ENCODE measurements around the gene ACSL1. TPM values are rescaled to one million over a fixed set of nuclear protein-coding genes. Genes with fewer than 3 reads are reported as not detected.

ACSL1 gene
- total and polyA plus RNA-seq, 9 of the 15 experiments (the other 6 are each of a cell fraction or from before 2014, with no cell fraction given), result 6.7 to 24.1 (median 15.0) TPM

GRCh38 chr4:184843984-184844554 lies 18.3 kb upstream of the ACSL1 start (continued):
- TF ChIP-seq ILK (tag; IDR thresholded peaks at IDR 0.05; ENCODE audit: borderline replicate concordance, low read depth) (no peak), ZNF274 (IDR thresholded peaks at IDR 0.05; ENCODE audit: borderline replicate concordance, low read depth, low read length) (no peak), NCOA6 (IDR thresholded peaks at IDR 0.05) (no peak), HNRNPL (IDR thresholded peaks at IDR 0.05; ENCODE audit: low read depth, low read length) (no peak), ATF1 (CRISPR knock-in tag; IDR thresholded peaks at IDR 0.05) (no peak), ATF1 (tag; IDR thresholded peaks at IDR 0.05) (peak; percentile 89), GTF2E2 (tag; IDR thresholded peaks at IDR 0.05) (0 out of 2 replicates have a peak, but pooled peaks have one; percentile 27), ZFX (CRISPR knock-in tag; IDR thresholded peaks at IDR 0.05) (peak; percentile 73), ZNF695 (CRISPR knock-in tag; IDR thresholded peaks at IDR 0.05) (no peak), ZNF785 (CRISPR knock-in tag; IDR thresholded peaks at IDR 0.05) (no peak), DPF2 (IDR thresholded peaks at IDR 0.05) (peak; percentile 91), CBX8 (IDR thresholded peaks at IDR 0.05; ENCODE audit: borderline replicate concordance, extremely low read depth, low read depth, low read length, poor library complexity, severe bottlenecking) (no peak), CREM (IDR thresholded peaks at IDR 0.05; ENCODE audit: low read depth) (peak; percentile 90), E2F8 (IDR thresholded peaks at IDR 0.05; ENCODE audit: low read depth, partially characterized antibody) (no peak), ASH1L (IDR thresholded peaks at IDR 0.05; ENCODE audit: borderline replicate concordance, low read depth, partially characterized antibody) (peak; percentile 42), ZNF232 (CRISPR knock-in tag; IDR thresholded peaks at IDR 0.05) (no peak), KDM5B (IDR thresholded peaks at IDR 0.05; ENCODE audit: insufficient replicate concordance, low read depth, low read length) (peak; percentile 94)
- TF ChIP-seq, protein P1, sequence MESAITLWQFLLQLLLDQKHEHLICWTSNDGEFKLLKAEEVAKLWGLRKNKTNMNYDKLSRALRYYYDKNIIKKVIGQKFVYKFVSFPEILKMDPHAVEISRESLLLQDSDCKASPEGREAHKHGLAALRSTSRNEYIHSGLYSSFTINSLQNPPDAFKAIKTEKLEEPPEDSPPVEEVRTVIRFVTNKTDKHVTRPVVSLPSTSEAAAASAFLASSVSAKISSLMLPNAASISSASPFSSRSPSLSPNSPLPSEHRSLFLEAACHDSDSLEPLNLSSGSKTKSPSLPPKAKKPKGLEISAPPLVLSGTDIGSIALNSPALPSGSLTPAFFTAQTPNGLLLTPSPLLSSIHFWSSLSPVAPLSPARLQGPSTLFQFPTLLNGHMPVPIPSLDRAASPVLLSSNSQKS (CRISPR knock-in tag; IDR thresholded peaks at IDR 0.05), result no peak
- TF ChIP-seq, protein P2, sequence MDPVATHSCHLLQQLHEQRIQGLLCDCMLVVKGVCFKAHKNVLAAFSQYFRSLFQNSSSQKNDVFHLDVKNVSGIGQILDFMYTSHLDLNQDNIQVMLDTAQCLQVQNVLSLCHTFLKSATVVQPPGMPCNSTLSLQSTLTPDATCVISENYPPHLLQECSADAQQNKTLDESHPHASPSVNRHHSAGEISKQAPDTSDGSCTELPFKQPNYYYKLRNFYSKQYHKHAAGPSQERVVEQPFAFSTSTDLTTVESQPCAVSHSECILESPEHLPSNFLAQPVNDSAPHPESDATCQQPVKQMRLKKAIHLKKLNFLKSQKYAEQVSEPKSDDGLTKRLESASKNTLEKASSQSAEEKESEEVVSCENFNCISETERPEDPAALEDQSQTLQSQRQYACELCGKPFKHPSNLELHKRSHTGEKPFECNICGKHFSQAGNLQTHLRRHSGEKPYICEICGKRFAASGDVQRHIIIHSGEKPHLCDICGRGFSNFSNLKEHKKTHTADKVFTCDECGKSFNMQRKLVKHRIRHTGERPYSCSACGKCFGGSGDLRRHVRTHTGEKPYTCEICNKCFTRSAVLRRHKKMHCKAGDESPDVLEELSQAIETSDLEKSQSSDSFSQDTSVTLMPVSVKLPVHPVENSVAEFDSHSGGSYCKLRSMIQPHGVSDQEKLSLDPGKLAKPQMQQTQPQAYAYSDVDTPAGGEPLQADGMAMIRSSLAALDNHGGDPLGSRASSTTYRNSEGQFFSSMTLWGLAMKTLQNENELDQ (CRISPR knock-in tag; IDR thresholded peaks at IDR 0.05; ENCODE audit: borderline replicate concordance), result no peak

Data from K562 (cell line).